ENCODE data around the gene SPATS2L.

DNA sequence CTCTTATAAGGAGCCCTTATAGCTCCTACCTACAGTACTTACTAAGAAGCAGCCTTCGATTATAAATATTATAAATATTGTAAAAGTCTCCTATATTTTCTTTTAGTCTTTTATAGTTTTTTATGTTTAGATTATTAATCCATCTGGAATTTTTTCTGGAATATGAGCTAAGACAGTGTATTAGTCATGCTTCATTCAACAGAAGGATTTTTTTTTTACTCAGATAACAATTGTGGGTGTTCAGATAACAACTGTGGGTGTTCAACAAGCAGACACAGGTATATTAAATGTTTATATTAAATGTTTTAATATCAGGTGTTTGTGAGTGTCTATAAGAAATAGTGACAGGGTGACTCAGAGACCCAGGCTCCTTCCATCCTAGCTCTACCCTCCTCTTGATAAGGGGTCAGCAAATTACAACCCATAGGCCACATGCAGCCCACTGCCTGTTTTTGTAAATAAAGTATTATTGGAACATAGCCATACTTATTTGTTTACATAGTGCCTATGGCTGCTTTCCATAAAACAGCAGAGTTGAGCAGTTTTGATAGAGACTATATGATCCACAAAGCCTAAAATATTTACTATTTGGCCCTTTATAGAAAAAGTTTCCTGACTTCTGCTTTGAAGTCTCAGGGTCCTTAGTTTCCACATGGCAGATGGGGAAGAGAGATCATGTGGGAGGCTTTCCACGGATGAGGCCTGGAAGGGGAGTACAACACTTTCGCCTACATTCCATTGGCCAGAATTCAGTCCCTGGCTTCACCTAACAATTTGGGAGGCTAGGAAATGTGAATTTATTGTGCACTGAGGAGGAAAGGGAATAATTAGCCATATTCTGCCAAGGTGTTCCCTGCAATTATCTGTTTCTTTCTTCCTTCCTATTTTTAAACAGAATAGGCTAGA, 4.3 kb upstream of the SPATS2L start:
- TF ChIP-seq, protein P1, sequence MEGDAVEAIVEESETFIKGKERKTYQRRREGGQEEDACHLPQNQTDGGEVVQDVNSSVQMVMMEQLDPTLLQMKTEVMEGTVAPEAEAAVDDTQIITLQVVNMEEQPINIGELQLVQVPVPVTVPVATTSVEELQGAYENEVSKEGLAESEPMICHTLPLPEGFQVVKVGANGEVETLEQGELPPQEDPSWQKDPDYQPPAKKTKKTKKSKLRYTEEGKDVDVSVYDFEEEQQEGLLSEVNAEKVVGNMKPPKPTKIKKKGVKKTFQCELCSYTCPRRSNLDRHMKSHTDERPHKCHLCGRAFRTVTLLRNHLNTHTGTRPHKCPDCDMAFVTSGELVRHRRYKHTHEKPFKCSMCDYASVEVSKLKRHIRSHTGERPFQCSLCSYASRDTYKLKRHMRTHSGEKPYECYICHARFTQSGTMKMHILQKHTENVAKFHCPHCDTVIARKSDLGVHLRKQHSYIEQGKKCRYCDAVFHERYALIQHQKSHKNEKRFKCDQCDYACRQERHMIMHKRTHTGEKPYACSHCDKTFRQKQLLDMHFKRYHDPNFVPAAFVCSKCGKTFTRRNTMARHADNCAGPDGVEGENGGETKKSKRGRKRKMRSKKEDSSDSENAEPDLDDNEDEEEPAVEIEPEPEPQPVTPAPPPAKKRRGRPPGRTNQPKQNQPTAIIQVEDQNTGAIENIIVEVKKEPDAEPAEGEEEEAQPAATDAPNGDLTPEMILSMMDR (conservative IDR thresholded peaks at IDR 0.05; ENCODE audit: low read length) = no peak
- TF ChIP-seq EZH2phosphoT487 (IDR thresholded peaks at IDR 0.05; ENCODE audit: borderline replicate concordance) = no peak

Data from Loucy (cell line).